Embryonic facial prominence (tissue), 1 donor: ENCODE measurements around the gene HRH3.

Experiments
- DNase-seq: peaks from one replicate; pipeline ENCODE4 v3.0.0-alpha.2; 2016; ENCODE audit errors: extremely low spot score

Gene HRH3

GRCh38 chr20:62229667-62230066 lies 9.6 kb upstream of the HRH3 start:
- no peak for DNase-seq

DNA sequence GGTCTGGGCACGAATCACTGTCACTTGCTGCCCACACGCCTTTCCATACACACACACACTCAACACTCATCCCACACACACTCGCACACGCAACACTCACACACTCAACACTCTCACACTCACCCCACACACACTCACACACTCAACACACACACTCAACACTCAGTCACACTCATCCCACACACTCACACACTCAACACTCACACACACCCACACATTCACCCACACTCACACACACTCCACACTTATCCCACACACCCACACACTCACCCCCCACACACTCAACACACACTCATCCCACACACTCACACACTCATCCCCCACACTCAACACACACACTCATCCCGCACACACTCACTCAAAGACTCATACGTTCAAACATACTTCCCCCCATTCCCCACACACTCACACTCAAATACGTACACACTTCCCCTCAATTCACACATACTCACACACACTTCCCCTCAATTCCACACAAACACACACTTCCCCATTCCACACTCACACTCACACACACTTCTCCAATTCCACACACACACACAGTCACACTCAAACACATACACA lies 9.0 kb upstream of the HRH3 start:
- no peak for DNase-seq

- DNase-seq: no peak
Observed at GRCh38 chr20:62227977-62228958, 8.2 kb upstream of the HRH3 start.

DNA sequence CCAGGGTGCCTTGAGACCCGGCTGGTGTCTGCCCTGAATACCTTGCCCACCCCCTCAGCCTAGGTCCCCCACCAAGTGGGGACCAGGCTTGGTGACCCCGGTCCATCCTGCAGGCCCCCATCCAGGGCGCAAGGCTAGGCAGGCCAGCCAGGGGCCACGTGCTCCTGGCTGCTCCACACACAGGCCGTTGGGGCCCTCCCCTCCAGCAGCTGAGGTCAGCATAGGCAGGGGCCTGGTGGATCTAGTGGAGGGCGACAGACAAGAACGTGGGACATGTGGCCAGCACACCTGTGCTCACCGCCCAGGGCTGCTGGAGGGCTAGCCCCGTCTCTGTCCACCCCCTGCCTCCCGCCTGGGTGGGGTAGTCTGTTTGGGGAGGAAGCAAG lies 7.5 kb upstream of the HRH3 start:
- no peak for DNase-seq

GRCh38 chr20:62226707-62227590 lies 6.9 kb upstream of the HRH3 start:
- DNase-seq: no peak

DNA sequence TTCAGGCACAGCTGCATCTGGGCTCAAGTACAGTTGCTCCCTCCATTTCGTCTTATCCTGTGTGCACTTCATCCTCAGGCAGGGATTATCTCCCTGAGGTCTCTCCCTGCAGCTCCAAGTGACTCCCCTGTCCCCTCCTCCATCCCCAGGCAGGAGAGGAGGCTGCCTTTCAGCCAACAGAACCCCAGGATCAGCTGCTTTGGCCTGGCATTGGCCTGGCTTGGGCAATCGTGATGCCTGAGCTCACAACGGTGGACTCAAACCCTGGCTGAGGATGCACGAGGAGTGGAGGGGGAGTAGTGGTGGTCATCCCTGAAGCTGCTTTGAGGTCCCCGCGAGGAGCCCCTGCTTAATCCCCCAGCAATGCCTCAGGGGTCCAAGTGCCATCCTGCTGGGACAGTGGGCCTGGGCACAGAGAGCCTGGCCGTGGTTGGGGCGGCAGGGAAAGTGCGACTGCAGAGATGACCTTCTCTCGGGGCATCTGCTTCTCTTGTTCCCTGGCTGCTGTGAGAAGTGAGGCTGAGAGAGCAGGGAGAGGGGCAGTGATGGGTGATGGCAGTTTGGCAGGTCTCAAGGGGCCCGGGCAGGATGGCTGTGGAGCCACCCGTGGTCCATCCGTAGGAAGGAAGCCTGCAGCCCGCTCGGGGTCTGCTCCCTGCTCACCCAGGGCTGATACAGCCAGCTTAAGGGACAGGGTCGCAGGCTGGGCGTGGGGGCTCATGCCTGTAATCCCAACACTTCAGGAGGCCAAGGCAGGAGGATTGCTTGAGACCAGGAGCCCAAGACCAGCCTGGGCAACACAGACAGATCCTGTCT lies 6.0 kb upstream of the HRH3 start:
- DNase-seq: no peak

GRCh38 chr20:62225026-62225425 lies 4.9 kb upstream of the HRH3 start:
- DNase-seq: no peak

- DNase-seq: no peak
Observed at GRCh38 chr20:62224113-62224855, 4.2 kb upstream of the HRH3 start.

DNA sequence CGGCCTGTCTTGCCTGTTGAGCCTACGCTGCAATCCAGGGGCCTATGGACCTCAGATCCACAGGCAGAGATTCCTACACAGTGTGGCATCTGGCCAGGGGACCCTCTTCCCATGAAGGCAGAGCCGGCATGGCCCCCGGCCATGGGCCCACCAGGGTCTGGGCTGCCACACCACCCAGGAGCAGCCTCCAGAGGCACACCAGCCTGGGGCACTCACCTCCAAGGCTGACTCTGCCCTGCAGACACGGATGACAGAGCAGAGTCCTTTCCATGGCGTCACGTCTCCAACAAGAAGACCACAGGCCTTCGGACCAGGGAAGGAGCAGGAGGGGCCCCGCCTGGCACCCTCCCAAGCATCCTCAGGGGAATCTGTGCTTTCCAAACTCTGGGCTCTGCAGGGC lies 3.5 kb upstream of the HRH3 start:
- no peak for DNase-seq

- DNase-seq: no peak
Observed at GRCh38 chr20:62222972-62223371, 2.9 kb upstream of the HRH3 start.

- DNase-seq: no peak
Observed at GRCh38 chr20:62222266-62222850, 2.3 kb upstream of the HRH3 start.

GRCh38 chr20:62220666-62221568 lies 839 bp upstream of the HRH3 start:
- DNase-seq: no peak

DNA sequence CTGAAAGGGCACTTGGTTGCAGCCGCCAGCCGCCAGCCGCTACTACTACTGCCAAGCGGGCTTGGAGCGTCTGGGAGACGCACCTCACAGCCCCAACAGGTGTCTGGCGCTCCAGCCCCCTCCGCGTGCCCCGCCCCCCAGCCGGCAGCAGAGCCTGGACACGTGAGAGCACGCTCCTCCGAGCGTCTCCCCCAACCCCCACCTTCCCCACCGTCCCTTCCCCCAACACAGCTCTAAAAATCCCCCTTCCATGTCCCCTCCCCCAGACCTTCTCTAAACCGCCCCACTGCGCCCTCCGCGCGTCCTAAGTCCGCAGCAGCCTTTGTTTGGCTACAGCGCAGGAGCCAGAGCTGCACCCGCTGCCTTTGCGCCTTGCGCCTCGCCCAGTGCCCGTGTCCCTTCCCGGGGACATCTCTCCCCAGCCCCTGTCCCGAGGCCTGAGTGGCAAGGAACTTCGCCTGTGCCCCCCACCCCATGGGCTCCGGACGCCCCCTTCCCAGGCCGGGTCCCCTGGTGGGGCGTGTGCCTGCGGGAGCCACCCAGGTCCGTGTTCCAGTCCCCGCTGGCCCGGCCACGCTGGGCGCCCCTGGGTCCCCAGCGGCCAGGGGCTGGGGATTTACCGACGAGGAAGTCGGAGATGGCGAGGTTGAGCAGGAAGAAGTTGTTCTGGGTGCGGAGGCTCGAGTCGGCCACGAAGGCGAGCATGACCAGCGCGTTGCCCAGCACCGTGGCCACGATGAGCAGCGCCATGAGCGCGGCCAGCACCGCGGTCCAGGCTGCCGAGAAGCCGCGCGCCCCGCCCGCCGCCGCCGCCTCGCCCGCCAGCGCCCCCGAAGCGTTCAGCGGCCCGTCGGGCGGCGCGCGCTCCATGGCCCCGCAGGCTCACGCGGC lies 732 bp downstream of the HRH3 start:
- no peak for DNase-seq

DNA sequence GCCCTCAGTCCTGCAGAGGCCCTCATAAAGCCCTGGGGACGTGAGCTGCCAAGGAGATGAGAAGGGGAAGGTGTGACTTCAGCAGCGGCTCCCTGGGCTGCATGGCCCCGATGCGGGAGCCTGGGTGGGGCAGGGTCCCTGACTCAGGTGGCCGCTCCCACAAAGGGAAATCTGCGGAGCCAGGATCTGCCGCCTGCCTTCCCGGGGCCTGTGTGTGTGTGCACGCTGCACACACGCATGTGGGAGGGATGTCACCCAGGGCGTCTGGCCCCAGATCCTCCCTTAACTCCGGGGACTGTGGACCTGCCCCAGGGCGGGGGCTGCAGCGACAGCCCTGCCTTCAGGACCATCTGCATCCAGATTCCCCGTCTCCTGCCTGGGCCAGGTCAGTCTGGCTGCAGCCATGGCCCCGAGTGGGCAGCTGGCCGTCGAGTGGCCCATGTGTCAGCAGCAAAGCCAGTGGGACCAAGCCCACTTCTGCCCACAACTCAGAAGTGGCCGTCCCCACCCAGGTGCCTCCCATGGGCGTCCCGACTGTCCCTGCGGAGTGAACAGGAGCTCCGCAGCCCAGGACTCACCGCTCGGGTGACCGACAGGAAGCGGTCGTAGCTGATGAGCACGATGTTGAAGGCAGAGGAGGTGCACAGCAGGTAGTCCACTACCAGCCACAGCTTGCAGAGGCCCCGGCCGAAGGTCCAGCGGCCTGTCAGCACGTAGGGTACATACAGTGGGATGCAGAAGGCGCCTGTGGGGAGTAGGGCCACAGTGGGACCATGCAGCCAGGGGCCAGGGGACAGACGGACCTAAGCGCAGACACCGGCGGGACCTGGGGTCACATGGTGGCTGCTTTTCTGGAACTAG lies 1.9 kb downstream of the HRH3 start:
- no peak for DNase-seq

GRCh38 chr20:62216636-62217566 lies 3.2 kb downstream of the HRH3 start:
- no peak for DNase-seq

- DNase-seq: no peak
Observed at GRCh38 chr20:62215991-62216635, 4.0 kb downstream of the HRH3 start.
